ENCODE measurements around the gene PDE3A. TPM values are rescaled to one million over a fixed set of nuclear protein-coding genes. Genes with fewer than 3 reads are reported as not detected.

PDE3A gene
- total RNA-seq, 6 donors from 2014 or later = 1.0 to 10.0 (median 3.2) TPM

GRCh38 chr12:20555015-20555414 lies 186.7 kb downstream of the PDE3A start:
- Histone ChIP-seq H3K36me3 (no peaks in the 10 kb centered on the region), H3K27me3 (no peaks in the 10 kb centered on the region), H3K4me1 (no peaks in the 10 kb centered on the region), H3K9me3 (no peaks in the 10 kb centered on the region), H3K27ac (no peak overlapping the region), H3K4me3 (no peak overlapping the region)
- ATAC-seq (ENCODE audit: low FRiP score in 2 of 2) (no peak), DNase-seq (no peak)
- TF ChIP-seq EP300 (IDR thresholded peaks at IDR 0.05) = no peak
- no peak for TF ChIP-seq CTCF (IDR thresholded peaks at IDR 0.05)
- TF ChIP-seq POLR2AphosphoS5 (IDR thresholded peaks at IDR 0.05) = no peak
- TF ChIP-seq POLR2A (IDR thresholded peaks at IDR 0.05) = no peak
- WGBS, 2 donors = 94 to 95% methylated on average over 10 of the region's 10 CpGs

GRCh38 chr12:20555771-20556170 lies 187.4 kb downstream of the PDE3A start:
- WGBS, 2 donors = 78 to 86% methylated on average over 3 of the region's 3 CpGs
- Histone ChIP-seq H3K27me3 (no peaks in the 10 kb centered on the region), H3K4me1 (no peaks in the 10 kb centered on the region)

GRCh38 chr12:20557096-20557495 lies 188.8 kb downstream of the PDE3A start:
- Histone ChIP-seq H3K9me3 (no peaks in the 10 kb centered on the region), H3K4me1 (no peaks in the 10 kb centered on the region), H3K27me3 (no peaks in the 10 kb centered on the region), H3K36me3 (no peaks in the 10 kb centered on the region), H3K4me3 (no peak overlapping the region), H3K27ac (no peak overlapping the region)
- TF ChIP-seq POLR2A (IDR thresholded peaks at IDR 0.05) = no peak
- TF ChIP-seq POLR2AphosphoS5 (IDR thresholded peaks at IDR 0.05) = no peak
- no peak for TF ChIP-seq EP300 (IDR thresholded peaks at IDR 0.05)
- TF ChIP-seq CTCF (IDR thresholded peaks at IDR 0.05) = no peak
- 82 to 89% methylated on average over 1 of the region's 1 CpG for WGBS, 2 donors
- DNase-seq (no peak), ATAC-seq (ENCODE audit: low FRiP score in 2 of 2) (no peak)

More at GRCh38 chr12:20555771-20556170, 187.4 kb downstream of the PDE3A start:
- ATAC-seq (ENCODE audit: low FRiP score in 2 of 2) = no peak
- H3K4me3 ChIP-seq = no peak overlapping the region
- H3K36me3 ChIP-seq = no peaks in the 10 kb centered on the region
- no peaks in the 10 kb centered on the region for H3K9me3 ChIP-seq
- DNase-seq = no peak
- TF ChIP-seq CTCF (IDR thresholded peaks at IDR 0.05) (no peak), POLR2AphosphoS5 (IDR thresholded peaks at IDR 0.05) (no peak), POLR2A (IDR thresholded peaks at IDR 0.05) (no peak), EP300 (IDR thresholded peaks at IDR 0.05) (no peak)
- H3K27ac ChIP-seq = no peak overlapping the region

- no peak for ATAC-seq (ENCODE audit: low FRiP score in 2 of 2)
- Histone ChIP-seq H3K4me3 (no peak overlapping the region), H3K36me3 (no peaks in the 10 kb centered on the region), H3K27me3 (no peaks in the 10 kb centered on the region), H3K9me3 (no peaks in the 10 kb centered on the region), H3K27ac (no peak overlapping the region), H3K4me1 (no peaks in the 10 kb centered on the region)
- no peak for DNase-seq
- TF ChIP-seq POLR2A (IDR thresholded peaks at IDR 0.05) (no peak), POLR2AphosphoS5 (IDR thresholded peaks at IDR 0.05) (no peak), CTCF (IDR thresholded peaks at IDR 0.05) (no peak), EP300 (IDR thresholded peaks at IDR 0.05) (no peak)
- 91 to 93% methylated on average over 8 of the region's 8 CpGs for WGBS, 2 donors
Measured at GRCh38 chr12:20560935-20561334, 192.6 kb downstream of the PDE3A start.

- H3K36me3 ChIP-seq = no peaks in the 10 kb centered on the region
- H3K27ac ChIP-seq = no peak overlapping the region
- DNase-seq (peak in 1 of 2 donors; percentile 21), ATAC-seq (ENCODE audit: low FRiP score in 2 of 2) (no peak)
- no peak for TF ChIP-seq POLR2AphosphoS5 (IDR thresholded peaks at IDR 0.05)
- no peak for TF ChIP-seq CTCF (IDR thresholded peaks at IDR 0.05)
- no peak for TF ChIP-seq POLR2A (IDR thresholded peaks at IDR 0.05)
- TF ChIP-seq EP300 (IDR thresholded peaks at IDR 0.05) = no peak
- H3K4me3 ChIP-seq = no peak overlapping the region
- H3K4me1 ChIP-seq = no peaks in the 10 kb centered on the region
- 93 to 98% methylated on average over 3 of the region's 3 CpGs for WGBS, 2 donors
- H3K27me3 ChIP-seq = no peaks in the 10 kb centered on the region
- H3K9me3 ChIP-seq = no peaks in the 10 kb centered on the region
Measured at GRCh38 chr12:20561871-20562270, 193.5 kb downstream of the PDE3A start.
